Testis (tissue), 3 donors: ENCODE data around the gene STX16. TPM values are rescaled to one million over a fixed set of nuclear protein-coding genes. Genes with fewer than 3 reads are reported as not detected.

ENCODE experiments used
- DNase-seq: peaks from one replicate; pipeline ENCODE4 v3.0.0-alpha.2; 2019
- H3K27ac ChIP-seq, 2 donors: fragments of 200-600 bp; sonication (generic); one replicate each; pipeline ENCODE4 v1.5.1; 2019
- H3K27me3 ChIP-seq: fragments of 200-600 bp; sonication (generic); one replicate; pipeline ENCODE4 v1.5.1; 2019
- H3K36me3 ChIP-seq: fragments of 200-600 bp; sonication (generic); one replicate; pipeline ENCODE4 v1.5.1; 2017; ENCODE audit warnings: low read depth; ENCODE audit errors: missing control alignments
- H3K4me1 ChIP-seq: fragments of 200-600 bp; sonication (generic); one replicate; pipeline ENCODE4 v1.5.1; 2019
- H3K4me3 ChIP-seq, 2 donors: fragments of 200-600 bp; sonication (generic); one replicate each; pipeline ENCODE4 v1.5.1; 2017 to 2019
- H3K9me3 ChIP-seq: fragments of 200-600 bp; sonication (generic); one replicate; pipeline ENCODE4 v1.5.1; 2017
- POLR2A ChIP-seq: fragments of 450-650 bp; IDR thresholded peaks from one replicate; pipeline ENCODE4 v1.6.1; 2017; ENCODE audit warnings: antibody characterized with exemption, mild to moderate bottlenecking, moderate library complexity
- WGBS, 2 donors: methylation state at CpG; one replicate each; pipeline ENCODE4 v1.1.5; 2018; 5-methylcytosine and 5-hydroxymethylcytosine counted together
- intact Hi-C: fragments of 100-400 bp; cut with DNase I; formaldehyde crosslinking; loops from one replicate; pipeline ENCODE4 v1.15.1; 2023; ENCODE audit warnings: low total_unique reads
- polyA plus RNA-seq: library from polyadenylated mRNA; stranded (reverse); fragments of 350-450 nt; fragmentation: Illumina TruSeq; extraction: RNeasy Lipid Tissue Mini Kit (QIAGEN cat#74804); gene quantifications from one replicate; pipeline ENCODE4 v1.2.3, GENCODE V29; 2014; ENCODE audit warnings: low read depth, low replicate concordance; ENCODE audit not compliant: insufficient read depth
- total RNA-seq, 2 donors: library from RNA; depleted of rRNA; stranded (reverse); fragments of >200 nt; gene quantifications; one replicate each; pipeline ENCODE4 v1.2.3, GENCODE V29; 2016
- TF ChIP-seq, protein P1 (sequence below), 3 experiments: fragments of 450-650 bp in 2 of 3; fragments of 200-600 bp in 1 of 3; sonication (generic) in 1 of 3; IDR thresholded peaks; one replicate each; pipeline ENCODE4 v1.5.1; 2016 to 2019; ENCODE audit warnings: antibody characterized with exemption in 3 of 3, mild to moderate bottlenecking in 2 of 3, moderate library complexity in 1 of 3

Gene STX16
- total and polyA plus RNA-seq, 3 donors from 2014 or later: 79.3 to 124 (median 107) TPM

DNA sequence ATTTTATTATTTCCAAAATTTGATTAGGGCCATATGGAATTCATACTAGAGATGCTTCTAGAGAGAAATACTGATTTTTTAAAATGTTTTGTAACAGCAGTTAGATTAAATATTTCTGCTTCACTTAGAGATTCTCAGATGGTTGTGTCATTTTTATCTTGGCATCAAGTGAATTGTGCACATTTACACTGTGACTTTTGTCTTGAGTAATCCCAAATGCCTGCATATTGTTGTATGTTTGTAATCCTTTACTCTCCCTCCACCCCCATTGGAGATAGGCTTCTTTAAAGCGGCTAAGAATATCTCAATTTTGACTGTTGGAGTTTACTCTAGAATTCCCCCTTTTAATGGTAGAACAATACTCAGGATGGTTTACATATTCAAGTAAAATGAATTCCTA lies 19.0 kb downstream of the STX16 start:
- Histone ChIP-seq H3K4me1 (no peaks in the 10 kb centered on the region), H3K9me3 (no peaks in the 10 kb centered on the region), H3K27ac (no peak overlapping the region), H3K27me3 (no peaks in the 10 kb centered on the region), H3K36me3 (no peaks in the 10 kb centered on the region), H3K4me3 (no peak overlapping the region)
- TF ChIP-seq POLR2A: no peak
- TF ChIP-seq, protein P1, sequence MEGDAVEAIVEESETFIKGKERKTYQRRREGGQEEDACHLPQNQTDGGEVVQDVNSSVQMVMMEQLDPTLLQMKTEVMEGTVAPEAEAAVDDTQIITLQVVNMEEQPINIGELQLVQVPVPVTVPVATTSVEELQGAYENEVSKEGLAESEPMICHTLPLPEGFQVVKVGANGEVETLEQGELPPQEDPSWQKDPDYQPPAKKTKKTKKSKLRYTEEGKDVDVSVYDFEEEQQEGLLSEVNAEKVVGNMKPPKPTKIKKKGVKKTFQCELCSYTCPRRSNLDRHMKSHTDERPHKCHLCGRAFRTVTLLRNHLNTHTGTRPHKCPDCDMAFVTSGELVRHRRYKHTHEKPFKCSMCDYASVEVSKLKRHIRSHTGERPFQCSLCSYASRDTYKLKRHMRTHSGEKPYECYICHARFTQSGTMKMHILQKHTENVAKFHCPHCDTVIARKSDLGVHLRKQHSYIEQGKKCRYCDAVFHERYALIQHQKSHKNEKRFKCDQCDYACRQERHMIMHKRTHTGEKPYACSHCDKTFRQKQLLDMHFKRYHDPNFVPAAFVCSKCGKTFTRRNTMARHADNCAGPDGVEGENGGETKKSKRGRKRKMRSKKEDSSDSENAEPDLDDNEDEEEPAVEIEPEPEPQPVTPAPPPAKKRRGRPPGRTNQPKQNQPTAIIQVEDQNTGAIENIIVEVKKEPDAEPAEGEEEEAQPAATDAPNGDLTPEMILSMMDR (IDR thresholded peaks at IDR 0.05): no peak
- no peak for DNase-seq
- 95% methylated on average over 1 of the region's 1 CpG for WGBS, 2 donors
- intact Hi-C loops: no loop called here

DNA sequence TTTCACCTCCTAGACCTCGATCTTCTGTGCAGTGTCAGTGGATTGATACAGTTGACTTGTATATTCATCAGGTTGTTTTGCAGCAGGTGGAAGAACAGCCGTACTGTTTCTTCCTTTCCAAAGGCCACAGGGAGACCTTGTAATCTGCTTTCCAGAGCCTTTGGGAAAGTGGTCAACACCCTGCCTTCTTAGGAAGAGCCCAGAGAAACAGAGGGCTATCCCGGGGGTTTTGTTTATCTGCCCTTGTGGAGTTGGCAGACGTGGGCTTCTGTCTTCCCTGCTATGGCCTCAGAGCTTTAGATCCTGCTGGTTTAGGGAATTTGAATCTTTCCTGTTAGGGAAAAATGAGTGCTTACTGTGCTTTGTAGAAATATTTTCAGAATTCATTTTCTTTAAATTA lies 19.6 kb downstream of the STX16 start:
- TF ChIP-seq, protein P1 (IDR thresholded peaks at IDR 0.05): no peak
- no peak for TF ChIP-seq POLR2A
- Histone ChIP-seq H3K9me3 (no peaks in the 10 kb centered on the region), H3K36me3 (no peaks in the 10 kb centered on the region), H3K27me3 (no peaks in the 10 kb centered on the region), H3K27ac (no peak overlapping the region), H3K4me3 (no peak overlapping the region), H3K4me1 (no peaks in the 10 kb centered on the region)
- DNase-seq: no peak
- intact Hi-C loops: no loop called here
- WGBS, 2 donors: 62 to 72% methylated on average over 4 of the region's 4 CpGs

DNA sequence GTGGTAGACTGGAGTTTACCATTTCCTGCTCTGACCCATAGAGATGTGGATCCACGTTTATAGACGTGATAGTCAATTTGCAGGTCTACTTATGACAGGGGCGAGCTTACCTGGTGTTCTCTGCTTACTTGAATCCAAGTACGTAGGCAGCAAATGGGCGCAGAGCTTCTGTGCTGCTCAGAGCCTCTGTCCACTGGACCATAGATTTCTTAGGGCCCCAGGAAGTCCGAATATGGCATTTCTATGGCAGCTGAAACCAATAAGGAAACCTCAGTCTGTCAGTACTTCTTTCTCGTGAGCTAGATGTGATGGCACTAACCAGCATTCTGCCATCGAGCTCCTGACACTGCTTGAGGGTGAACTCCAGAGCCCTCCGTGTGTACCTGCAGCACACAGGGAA lies 22.0 kb downstream of the STX16 start:
- H3K4me3 ChIP-seq: no peak overlapping the region
- 93 to 94% methylated on average over 9 of the region's 9 CpGs for WGBS, 2 donors
- H3K27ac ChIP-seq: no peak overlapping the region
- no peak for DNase-seq
- intact Hi-C loops: no loop called here
- H3K4me1 ChIP-seq: no peaks in the 10 kb centered on the region
- TF ChIP-seq, protein P1 (IDR thresholded peaks at IDR 0.05): no peak
- TF ChIP-seq POLR2A: no peak
- H3K27me3 ChIP-seq: no peaks in the 10 kb centered on the region
- H3K9me3 ChIP-seq: no peaks in the 10 kb centered on the region
- no peaks in the 10 kb centered on the region for H3K36me3 ChIP-seq

DNA sequence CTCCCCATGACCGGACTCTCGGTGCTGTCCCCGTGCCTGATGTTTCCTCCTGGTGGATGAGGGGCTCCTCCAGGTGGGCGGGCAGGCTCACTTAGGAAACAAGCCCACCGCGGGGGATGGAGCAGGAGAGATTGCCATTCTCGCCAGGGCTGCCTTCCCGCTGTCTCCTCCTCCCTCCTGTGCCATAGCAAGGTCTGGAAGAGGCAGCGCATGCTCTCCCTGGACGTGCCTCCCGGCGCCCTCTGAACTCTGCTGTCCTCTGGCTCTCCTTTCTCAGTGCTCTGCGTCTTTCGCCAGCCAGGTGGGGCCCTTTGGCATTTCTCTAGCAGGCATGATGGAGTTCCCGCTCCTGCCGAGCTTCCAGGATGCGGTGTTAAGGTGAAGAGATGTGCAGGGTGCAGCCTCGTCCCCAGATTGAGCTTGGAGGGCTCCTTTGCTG lies 24.1 kb downstream of the STX16 start:
- H3K27me3 ChIP-seq: no peaks in the 10 kb centered on the region
- TF ChIP-seq POLR2A: no peak
- TF ChIP-seq, protein P1 (IDR thresholded peaks at IDR 0.05): no peak
- H3K4me1 ChIP-seq: no peaks in the 10 kb centered on the region
- no peak overlapping the region for H3K4me3 ChIP-seq
- no peaks in the 10 kb centered on the region for H3K9me3 ChIP-seq
- DNase-seq: no peak
- no peaks in the 10 kb centered on the region for H3K36me3 ChIP-seq
- H3K27ac ChIP-seq: no peak overlapping the region
- intact Hi-C loops: no loop called here
- 48 to 64% methylated on average over 4 to 18 of the region's 18 CpGs for WGBS, 2 donors

DNA sequence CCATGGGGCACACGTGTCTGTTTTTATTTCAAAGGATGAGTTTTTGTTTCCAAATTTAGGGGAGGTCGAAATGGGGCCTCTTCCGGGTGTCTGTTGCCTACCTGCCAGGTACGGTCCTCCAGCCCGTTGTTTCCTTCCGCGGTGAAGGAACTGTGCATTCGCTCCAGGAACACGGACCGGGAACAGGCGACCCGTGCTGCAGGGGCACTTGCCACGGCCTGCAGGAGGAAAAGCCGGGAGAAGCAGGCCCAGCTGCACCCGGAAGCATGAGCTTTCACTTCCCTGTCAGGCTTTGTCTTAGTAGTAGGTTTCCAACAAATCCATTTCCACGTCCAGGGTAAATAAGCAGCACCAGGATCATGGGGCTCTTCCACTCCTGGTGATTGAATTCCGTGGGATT lies 24.6 kb downstream of the STX16 start:
- Histone ChIP-seq H3K4me1 (no peaks in the 10 kb centered on the region), H3K27ac (no peak overlapping the region), H3K27me3 (no peaks in the 10 kb centered on the region), H3K9me3 (no peaks in the 10 kb centered on the region), H3K36me3 (no peaks in the 10 kb centered on the region), H3K4me3 (no peak overlapping the region)
- no peak for DNase-seq
- intact Hi-C loops: no loop called here
- TF ChIP-seq, protein P1 (IDR thresholded peaks at IDR 0.05): no peak
- TF ChIP-seq POLR2A: no peak
- WGBS, 2 donors: 54 to 65% methylated on average over 9 to 17 of the region's 17 CpGs
